NB4 (cell line): ENCODE data around the gene RELT.

Source experiments
- POLR2A ChIP-seq: IDR thresholded peaks from 2 replicates; pipeline ENCODE4 v1.6.1; 2011; ENCODE audit warnings: mild to moderate bottlenecking; ENCODE audit not compliant: insufficient read length; ENCODE audit errors: extremely low read depth
- TF ChIP-seq, protein P1 (sequence below): IDR thresholded peaks from one replicate; pipeline ENCODE4 v1.5.1; 2012; ENCODE audit warnings: low read depth, low read length

DNA sequence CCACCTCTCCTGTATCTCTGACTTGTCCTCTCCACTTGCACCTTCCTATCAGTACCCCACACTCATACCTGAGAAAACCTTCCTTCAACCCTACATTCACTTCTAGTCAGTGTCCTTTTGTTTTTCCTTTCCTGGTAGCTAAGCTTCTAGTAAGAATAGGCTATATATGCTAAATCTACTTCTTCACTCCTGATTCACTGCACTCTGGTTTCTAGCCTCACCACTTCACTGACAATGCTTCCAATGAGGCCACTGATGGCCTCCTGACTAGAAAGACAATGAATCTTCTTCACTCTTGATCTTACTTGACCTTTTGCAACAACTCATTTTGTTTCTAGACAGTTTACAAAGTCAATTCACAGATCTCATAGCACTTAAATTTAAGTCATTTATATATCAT is 52.0 kb downstream of the RELT start:
- TF ChIP-seq, protein P1, sequence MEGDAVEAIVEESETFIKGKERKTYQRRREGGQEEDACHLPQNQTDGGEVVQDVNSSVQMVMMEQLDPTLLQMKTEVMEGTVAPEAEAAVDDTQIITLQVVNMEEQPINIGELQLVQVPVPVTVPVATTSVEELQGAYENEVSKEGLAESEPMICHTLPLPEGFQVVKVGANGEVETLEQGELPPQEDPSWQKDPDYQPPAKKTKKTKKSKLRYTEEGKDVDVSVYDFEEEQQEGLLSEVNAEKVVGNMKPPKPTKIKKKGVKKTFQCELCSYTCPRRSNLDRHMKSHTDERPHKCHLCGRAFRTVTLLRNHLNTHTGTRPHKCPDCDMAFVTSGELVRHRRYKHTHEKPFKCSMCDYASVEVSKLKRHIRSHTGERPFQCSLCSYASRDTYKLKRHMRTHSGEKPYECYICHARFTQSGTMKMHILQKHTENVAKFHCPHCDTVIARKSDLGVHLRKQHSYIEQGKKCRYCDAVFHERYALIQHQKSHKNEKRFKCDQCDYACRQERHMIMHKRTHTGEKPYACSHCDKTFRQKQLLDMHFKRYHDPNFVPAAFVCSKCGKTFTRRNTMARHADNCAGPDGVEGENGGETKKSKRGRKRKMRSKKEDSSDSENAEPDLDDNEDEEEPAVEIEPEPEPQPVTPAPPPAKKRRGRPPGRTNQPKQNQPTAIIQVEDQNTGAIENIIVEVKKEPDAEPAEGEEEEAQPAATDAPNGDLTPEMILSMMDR, result no peak
- TF ChIP-seq POLR2A, result no peak
